Adrenal gland (tissue), 12 donors: ENCODE measurements around the gene PLXNA4. TPM values are rescaled to one million over a fixed set of nuclear protein-coding genes. Genes with fewer than 3 reads are reported as not detected.

Source experiments
- DNase-seq, 7 donors: peaks; one replicate each; pipeline ENCODE4 v3.0.0-alpha.2; 2019 to 2020
- H3K27ac ChIP-seq, 5 donors: fragments of 200-600 bp; sonication (generic) in 4 of 5; 1 replicate in 3 of 5; 2 replicates in 2 of 5; pipeline versions ENCODE4 v1.5.1 to v1.8.0; 2016 to 2020; ENCODE audit warnings: mild to moderate bottlenecking in 1 of 5
- H3K27me3 ChIP-seq: fragments of 200-600 bp; 2 replicates; pipeline ENCODE4 v1.8.0; 2021
- H3K36me3 ChIP-seq, 2 donors: fragments of 200-600 bp; replicated peaks in 1 of 2; 1 replicate in 1 of 2; 2 replicates in 1 of 2; pipeline versions ENCODE4 v1.5.1 to v1.8.0; 2018 to 2022
- H3K4me1 ChIP-seq, 2 donors: fragments of 200-600 bp; replicated peaks in 1 of 2; 1 replicate in 1 of 2; 2 replicates in 1 of 2; pipeline versions ENCODE4 v1.5.1 to v1.8.0; 2018 to 2021
- H3K4me3 ChIP-seq, 4 donors: fragments of 200-600 bp; sonication (generic) in 3 of 4; one replicate each; pipeline ENCODE4 v1.5.1; 2016 to 2018
- H3K9me3 ChIP-seq, 3 donors: fragments of 200-600 bp; sonication (generic) in 1 of 3; replicated peaks in 1 of 3; 1 replicate in 2 of 3; 2 replicates in 1 of 3; pipeline versions ENCODE4 v1.5.1 to v1.8.0; 2016 to 2021
- POLR2A ChIP-seq, 2 donors: fragments of 450-650 bp; IDR thresholded peaks; one replicate each; pipeline ENCODE4 v1.6.1; 2017; ENCODE audit warnings: antibody characterized with exemption in 2 of 2, mild to moderate bottlenecking in 2 of 2, moderate library complexity in 1 of 2
- WGBS, 4 donors: extraction: QIAGEN DNeasy Blood & Tissue Kit in 2 of 4; methylation state at CpG; one replicate each; pipeline versions ENCODE4 v1.1.5 to v1.1.7; 2013 to 2017; 5-methylcytosine and 5-hydroxymethylcytosine counted together
- intact Hi-C, 2 donors: fragments of 100-400 bp; cut with DNase I; formaldehyde crosslinking; loops; one replicate each; pipeline versions ENCODE4 v1.14.1 to v1.15.0; 2022 to 2023
- polyA plus RNA-seq, 3 donors: library from polyadenylated mRNA; stranded (reverse); fragments of 200-250 nt in 2 of 3; fragments of 350-450 nt in 1 of 3; fragmentation: Illumina TruSeq in 1 of 3; extraction: RNeasy Lipid Tissue Mini Kit (QIAGEN cat#74804) in 1 of 3; gene quantifications; one replicate each; pipeline ENCODE4 v1.2.3, GENCODE V29; 2013 to 2014
- total RNA-seq, 9 donors: library from RNA; depleted of rRNA in 4 of 9; stranded (reverse); fragments of >200 nt in 4 of 9; fragments of 120-200 nt in 1 of 9; fragmentation: NEBNext Ultra II Directional in 1 of 9; extraction: Animal tissue kit (Norgen Biotek cat#: 25700) in 1 of 9; gene quantifications; one replicate each; pipeline versions ENCODE4 v1.1.0 to v1.2.4, GENCODE V29; 2013 to 2023
- TF ChIP-seq, protein P1 (sequence below), 6 experiments: fragments of 450-650 bp in 4 of 6; fragments of 200-600 bp in 2 of 6; sonication (generic) in 1 of 6; IDR thresholded peaks; 1 replicate in 5 of 6; 2 replicates in 1 of 6; pipeline versions ENCODE4 v1.5.1 to v1.8.0; 2016 to 2021; ENCODE audit warnings: antibody characterized with exemption in 6 of 6, mild to moderate bottlenecking in 2 of 6, moderate library complexity in 1 of 6
- donor health status: healthy with polysubstance abuse.
- donor health status: Bipolar disorder and iron deficiency.
- donor health status: DM: yes; HTN: yes; CAD: no.
- donor health status: DM: no; HTN: no; CAD: no.
- donor health status: DM: no; HTN: no; CAD: no.
- donor health status: DM: yes; HTN: yes; CAD: no.

The PLXNA4 gene
- total and polyA plus RNA-seq, 12 donors, result 0.99 to 10.7 (median 3.6) TPM

- no peaks in the 10 kb centered on the region for H3K36me3 ChIP-seq
- H3K4me1 ChIP-seq, result peaks cover 0 to 10% of the 10 kb centered on the region in 2 donors
- no peak overlapping the region for H3K27ac ChIP-seq
- H3K27me3 ChIP-seq, result no peaks in the 10 kb centered on the region
- DNase-seq, result no peak
- no peak overlapping the region for H3K4me3 ChIP-seq
- intact Hi-C loops, result no loop called here
- no peak for TF ChIP-seq POLR2A (IDR thresholded peaks at IDR 0.05)
- TF ChIP-seq, protein P1, sequence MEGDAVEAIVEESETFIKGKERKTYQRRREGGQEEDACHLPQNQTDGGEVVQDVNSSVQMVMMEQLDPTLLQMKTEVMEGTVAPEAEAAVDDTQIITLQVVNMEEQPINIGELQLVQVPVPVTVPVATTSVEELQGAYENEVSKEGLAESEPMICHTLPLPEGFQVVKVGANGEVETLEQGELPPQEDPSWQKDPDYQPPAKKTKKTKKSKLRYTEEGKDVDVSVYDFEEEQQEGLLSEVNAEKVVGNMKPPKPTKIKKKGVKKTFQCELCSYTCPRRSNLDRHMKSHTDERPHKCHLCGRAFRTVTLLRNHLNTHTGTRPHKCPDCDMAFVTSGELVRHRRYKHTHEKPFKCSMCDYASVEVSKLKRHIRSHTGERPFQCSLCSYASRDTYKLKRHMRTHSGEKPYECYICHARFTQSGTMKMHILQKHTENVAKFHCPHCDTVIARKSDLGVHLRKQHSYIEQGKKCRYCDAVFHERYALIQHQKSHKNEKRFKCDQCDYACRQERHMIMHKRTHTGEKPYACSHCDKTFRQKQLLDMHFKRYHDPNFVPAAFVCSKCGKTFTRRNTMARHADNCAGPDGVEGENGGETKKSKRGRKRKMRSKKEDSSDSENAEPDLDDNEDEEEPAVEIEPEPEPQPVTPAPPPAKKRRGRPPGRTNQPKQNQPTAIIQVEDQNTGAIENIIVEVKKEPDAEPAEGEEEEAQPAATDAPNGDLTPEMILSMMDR (IDR thresholded peaks at IDR 0.05), result no peak
- H3K9me3 ChIP-seq, result no peaks in the 10 kb centered on the region
- WGBS, 4 donors, result 63 to 91% (median 67%) methylated on average over 2 of the region's 2 CpGs
Observed at GRCh38 chr7:132420527-132420926, 155.7 kb downstream of the PLXNA4 start.

- Histone ChIP-seq H3K4me1 (peaks cover 0 to 10% of the 10 kb centered on the region in 2 donors), H3K27me3 (no peaks in the 10 kb centered on the region), H3K9me3 (no peaks in the 10 kb centered on the region), H3K4me3 (no peak overlapping the region), H3K27ac (no peak overlapping the region), H3K36me3 (no peaks in the 10 kb centered on the region)
- intact Hi-C loops, result no loop called here
- TF ChIP-seq, protein P1 (IDR thresholded peaks at IDR 0.05), result no peak
- TF ChIP-seq POLR2A (IDR thresholded peaks at IDR 0.05), result no peak
- 19 to 43% (median 39%) methylated on average over 2 of the region's 2 CpGs for WGBS, 4 donors
- no peak for DNase-seq
Observed at GRCh38 chr7:132419542-132419941, 156.7 kb downstream of the PLXNA4 start.

GRCh38 chr7:132418840-132419239 is 157.4 kb downstream of the PLXNA4 start:
- H3K36me3 ChIP-seq, result no peaks in the 10 kb centered on the region
- H3K9me3 ChIP-seq, result no peaks in the 10 kb centered on the region
- no peak overlapping the region for H3K27ac ChIP-seq
- H3K4me3 ChIP-seq, result no peak overlapping the region
- WGBS, 4 donors, result 56 to 67% (median 62%) methylated on average over 6 of the region's 6 CpGs
- intact Hi-C loops, result no loop called here
- DNase-seq, result no peak
- H3K4me1 ChIP-seq, result peaks cover 0 to 10% of the 10 kb centered on the region in 2 donors
- H3K27me3 ChIP-seq, result no peaks in the 10 kb centered on the region
- TF ChIP-seq, protein P1 (IDR thresholded peaks at IDR 0.05), result no peak
- TF ChIP-seq POLR2A (IDR thresholded peaks at IDR 0.05), result no peak

GRCh38 chr7:132417103-132417906 is 159.0 kb downstream of the PLXNA4 start:
- no peaks in the 10 kb centered on the region for H3K36me3 ChIP-seq
- no peak for DNase-seq

More at GRCh38 chr7:132417103-132417906, 159.0 kb downstream of the PLXNA4 start:
- 57 to 72% (median 64%) methylated on average over 9 of the region's 9 CpGs for WGBS, 4 donors
- Histone ChIP-seq H3K4me3 (no peak overlapping the region), H3K9me3 (no peaks in the 10 kb centered on the region), H3K27ac (no peak overlapping the region), H3K27me3 (no peaks in the 10 kb centered on the region), H3K4me1 (peaks cover 0 to 10% of the 10 kb centered on the region in 2 donors)
- TF ChIP-seq POLR2A (IDR thresholded peaks at IDR 0.05), result no peak
- TF ChIP-seq, protein P1 (IDR thresholded peaks at IDR 0.05), result no peak
- intact Hi-C loops, result no loop called here
